OCI-LY7 (cell line): ENCODE results near the gene PLSCR5. TPM values are rescaled to one million over a fixed set of nuclear protein-coding genes. Genes with fewer than 3 reads are reported as not detected.

ENCODE experiments used
- BruUV-seq: library from RNA; stranded (reverse); fragments of 400-500 nt; replicated peaks from 2 replicates; lab custom pipeline; 2021; lab: Mats Ljungman, UMichigan
- CTCF ChIA-PET: fragments of 300-600 bp; sonication (Branson Sonifier 250); formaldehyde crosslinking; loops from one replicate; lab custom pipeline; 2022; ENCODE audit warnings: antibody characterized with exemption; ENCODE audit not compliant: unreplicated experiment; lab: Charles Lee
- POLR2A ChIA-PET: fragments of 300-600 bp; sonication (Branson Sonifier 250); formaldehyde crosslinking; loops from one replicate; lab custom pipeline; 2022; ENCODE audit warnings: antibody characterized with exemption; lab: Charles Lee
- DNase-seq: peaks from one replicate; pipeline ENCODE4 v3.0.0-alpha.2; 2015; ENCODE audit warnings: low spot score
- H2AFZ ChIP-seq: fragments of 200-600 bp; sonication (generic), shearing (Covaris generic); 2 replicates; pipeline ENCODE4 v1.6.1; 2014; ENCODE audit warnings: mild to moderate bottlenecking, antibody characterized with exemption, low read length, moderate library complexity
- H3K27ac ChIP-seq: fragments of 200-600 bp; sonication (generic); 2 replicates; pipeline ENCODE4 v1.5.1; 2014; ENCODE audit warnings: mixed run types, low read depth, mild to moderate bottlenecking, moderate library complexity, low read length, inconsistent platforms; ENCODE audit not compliant: poor library complexity, severe bottlenecking
- H3K36me3 ChIP-seq: fragments of 200-600 bp; sonication (generic); 2 replicates; pipeline ENCODE4 v1.6.1; 2014; ENCODE audit warnings: mild to moderate bottlenecking, antibody characterized with exemption, low read length, moderate library complexity, mixed read lengths; ENCODE audit not compliant: insufficient read depth
- H3K4me1 ChIP-seq: fragments of 200-600 bp; sonication (generic); 2 replicates; pipeline ENCODE4 v1.5.1; 2014; ENCODE audit warnings: mild to moderate bottlenecking, low read length; ENCODE audit not compliant: insufficient read depth, poor library complexity, severe bottlenecking
- H3K4me2 ChIP-seq: fragments of 200-600 bp; sonication (generic); 2 replicates; pipeline ENCODE4 v1.6.1; 2014; ENCODE audit warnings: mild to moderate bottlenecking, low read length
- H3K4me3 ChIP-seq: fragments of 200-600 bp; sonication (generic); 2 replicates; pipeline ENCODE4 v1.5.1; 2014; ENCODE audit warnings: mild to moderate bottlenecking, low read depth, low read length; ENCODE audit not compliant: poor library complexity, severe bottlenecking
- H3K79me2 ChIP-seq: fragments of 200-600 bp; sonication (generic); 2 replicates; pipeline ENCODE4 v1.6.1; 2016; ENCODE audit warnings: low read depth, mild to moderate bottlenecking, low read length, moderate library complexity, mixed read lengths; ENCODE audit not compliant: insufficient read depth
- H3K9me2 ChIP-seq: fragments of 200-600 bp; sonication (generic); 2 replicates; pipeline ENCODE4 v1.6.1; 2016; ENCODE audit warnings: mild to moderate bottlenecking, low read length, mixed read lengths; ENCODE audit not compliant: insufficient read depth
- H3K9me3 ChIP-seq: fragments of 200-600 bp; sonication (generic); 2 replicates; pipeline ENCODE4 v1.6.1; 2014; ENCODE audit warnings: mild to moderate bottlenecking, mixed run types, low read length, mixed read lengths
- H4K20me1 ChIP-seq: fragments of 200-600 bp; sonication (generic); 2 replicates; pipeline ENCODE4 v1.6.1; 2014; ENCODE audit warnings: mild to moderate bottlenecking, antibody characterized with exemption, low read length, moderate library complexity, mixed read lengths; ENCODE audit not compliant: insufficient read depth
- EZH2phosphoT487 ChIP-seq: fragments of 200-600 bp; sonication (generic); IDR thresholded peaks from 2 replicates; pipeline ENCODE4 v1.6.1; 2018; ENCODE audit warnings: low read depth, borderline replicate concordance, mild to moderate bottlenecking, mixed run types, antibody characterized with exemption, low read length, moderate library complexity, mixed read lengths
- intact Hi-C: fragments of 100-400 bp; cut with micrococcal nuclease; formaldehyde crosslinking; loops from one replicate; pipeline ENCODE4 v1.10.0; 2022; ENCODE audit not compliant: unreplicated experiment
- total RNA-seq, 2 experiments: library from RNA; depleted of rRNA in 1 of 2; stranded (reverse); fragments of >200 nt in 1 of 2; shearing (Covaris generic) in 1 of 2; gene quantifications; 2 replicates each; pipeline ENCODE4 v1.2.3, GENCODE V29; 2014 to 2022
- TF ChIP-seq, protein P1 (sequence below): fragments of 200-600 bp; sonication (generic); conservative IDR thresholded peaks from 2 replicates; pipeline ENCODE4 v1.5.1; 2014; ENCODE audit warnings: mild to moderate bottlenecking, antibody characterized with exemption, low read length, moderate library complexity, mixed read lengths

The PLSCR5 gene
- total RNA-seq, 2 experiments from 2014 or later: not detected

DNA sequence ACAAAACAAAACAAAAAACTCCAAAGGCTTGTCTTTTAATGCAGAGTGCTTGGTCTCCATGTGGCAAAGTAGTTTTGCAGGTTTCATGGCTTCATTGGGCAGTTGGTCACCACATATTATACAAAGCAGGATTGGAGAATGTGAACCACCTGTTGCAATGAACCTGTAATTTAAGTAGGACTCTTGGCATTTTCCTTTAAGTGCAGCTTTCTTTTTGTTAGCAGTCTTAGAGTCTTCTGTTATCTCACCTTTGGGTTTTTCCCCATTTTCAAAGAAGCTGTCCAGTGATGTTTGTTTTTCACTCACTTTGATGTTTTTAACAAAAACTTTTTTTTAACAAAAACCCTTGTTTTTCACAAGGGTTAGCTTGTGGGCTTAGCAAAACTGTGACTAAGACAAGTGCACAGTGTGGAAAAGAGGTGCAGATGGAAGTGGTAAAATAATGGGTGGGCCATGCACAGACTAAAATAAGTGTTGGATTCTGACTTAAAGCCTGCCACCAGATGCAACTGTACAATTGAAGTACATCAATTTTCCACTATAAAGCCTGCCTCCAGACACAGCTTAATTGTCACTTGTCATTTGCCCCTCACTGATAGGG lies 57.8 kb downstream of the PLSCR5 start:
- no peak overlapping the region for H3K4me2 ChIP-seq
- H3K4me1 ChIP-seq: no peaks in the 10 kb centered on the region
- H4K20me1 ChIP-seq: no peaks in the 10 kb centered on the region
- H3K27ac ChIP-seq: no peak overlapping the region
- TF ChIP-seq, protein P1, sequence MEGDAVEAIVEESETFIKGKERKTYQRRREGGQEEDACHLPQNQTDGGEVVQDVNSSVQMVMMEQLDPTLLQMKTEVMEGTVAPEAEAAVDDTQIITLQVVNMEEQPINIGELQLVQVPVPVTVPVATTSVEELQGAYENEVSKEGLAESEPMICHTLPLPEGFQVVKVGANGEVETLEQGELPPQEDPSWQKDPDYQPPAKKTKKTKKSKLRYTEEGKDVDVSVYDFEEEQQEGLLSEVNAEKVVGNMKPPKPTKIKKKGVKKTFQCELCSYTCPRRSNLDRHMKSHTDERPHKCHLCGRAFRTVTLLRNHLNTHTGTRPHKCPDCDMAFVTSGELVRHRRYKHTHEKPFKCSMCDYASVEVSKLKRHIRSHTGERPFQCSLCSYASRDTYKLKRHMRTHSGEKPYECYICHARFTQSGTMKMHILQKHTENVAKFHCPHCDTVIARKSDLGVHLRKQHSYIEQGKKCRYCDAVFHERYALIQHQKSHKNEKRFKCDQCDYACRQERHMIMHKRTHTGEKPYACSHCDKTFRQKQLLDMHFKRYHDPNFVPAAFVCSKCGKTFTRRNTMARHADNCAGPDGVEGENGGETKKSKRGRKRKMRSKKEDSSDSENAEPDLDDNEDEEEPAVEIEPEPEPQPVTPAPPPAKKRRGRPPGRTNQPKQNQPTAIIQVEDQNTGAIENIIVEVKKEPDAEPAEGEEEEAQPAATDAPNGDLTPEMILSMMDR: no peak
- no peak for TF ChIP-seq EZH2phosphoT487
- H3K79me2 ChIP-seq: no peaks in the 10 kb centered on the region
- no peaks in the 10 kb centered on the region for H3K9me3 ChIP-seq
- no peaks in the 10 kb centered on the region for H3K36me3 ChIP-seq
- H3K9me2 ChIP-seq: no peaks in the 10 kb centered on the region
- no TSS peak for BruUV-seq
- ChIA-PET CTCF (no interaction called here), POLR2A (no interaction called here)
- H2AFZ ChIP-seq: no peak overlapping the region
- intact Hi-C loops: no loop called here
- H3K4me3 ChIP-seq: no peak overlapping the region
- DNase-seq: no peak

DNA sequence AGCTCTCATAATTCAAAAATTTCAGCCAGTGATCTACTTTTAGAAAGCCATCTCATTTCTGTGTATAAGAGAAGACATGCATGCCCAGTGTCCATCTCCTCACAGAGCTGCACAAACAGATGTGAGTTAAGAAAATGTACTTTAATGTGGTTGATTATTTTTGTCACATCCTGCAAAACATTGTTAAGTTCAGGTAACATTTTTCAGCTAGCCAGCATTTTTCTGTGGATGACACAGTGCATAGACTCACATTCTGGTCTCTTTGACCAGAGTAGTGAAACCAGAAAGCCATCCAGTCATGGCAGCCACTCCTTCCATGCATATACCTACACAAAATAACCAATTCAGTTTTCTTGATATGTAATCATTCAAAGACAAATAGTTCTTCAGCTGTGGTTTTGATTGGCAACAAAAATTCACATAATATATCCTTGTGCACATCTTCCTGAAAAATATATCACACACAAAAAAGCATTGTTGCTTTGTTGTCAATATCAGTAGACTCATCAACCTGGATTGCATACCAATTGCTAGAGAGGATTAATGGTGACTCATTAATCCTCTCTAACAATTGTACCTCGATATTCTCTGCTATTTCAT lies 58.7 kb downstream of the PLSCR5 start:
- H3K27ac ChIP-seq: no peak overlapping the region
- POLR2A ChIA-PET: interaction anchor here (0.5 to 0.7 kb wide), 2 partner anchors 396 to 1923 kb away, joined by 3 read pairs; no protein-coding TSS in a partner anchor
- no TSS peak for BruUV-seq
- peaks cover 7% of the 10 kb centered on the region; the same call in 1 of the 2 replicates for H4K20me1 ChIP-seq
- no peaks in the 10 kb centered on the region for H3K9me2 ChIP-seq
- no peaks in the 10 kb centered on the region for H3K4me1 ChIP-seq
- CTCF ChIA-PET: no interaction called here
- DNase-seq: no peak
- no peak for TF ChIP-seq EZH2phosphoT487
- TF ChIP-seq, protein P1: no peak
- H3K4me3 ChIP-seq: no peak overlapping the region
- H3K79me2 ChIP-seq: no peaks in the 10 kb centered on the region
- intact Hi-C loops: no loop called here
- H3K36me3 ChIP-seq: no peaks in the 10 kb centered on the region
- no peaks in the 10 kb centered on the region for H3K9me3 ChIP-seq
- H2AFZ ChIP-seq: no peak overlapping the region
- no peak overlapping the region for H3K4me2 ChIP-seq
